GM21576 (cell line): ENCODE results near the gene ZNF316.
"Not testable (repeated sequence)": the region's sequence is repeated elsewhere in the genome, so short reads cannot be mapped to it uniquely, and the experiment has no call there.

Experiments
- ATAC-seq: cut with Tn5 transposase; IDR thresholded peaks from one replicate; pipeline ENCODE4 v1.9.1; 2021; ENCODE audit warnings: mild to moderate bottlenecking, moderate library complexity; ENCODE audit not compliant: unreplicated experiment

The ZNF316 gene

GRCh38 chr7:6646465-6646864 is 9.3 kb downstream of the ZNF316 start:
- no peak for ATAC-seq

- no peak for ATAC-seq
Observed at GRCh38 chr7:6647080-6647479, 10.0 kb downstream of the ZNF316 start.

GRCh38 chr7:6647541-6647940 is 10.4 kb downstream of the ZNF316 start:
- no peak for ATAC-seq

GRCh38 chr7:6648066-6648814 is 11.1 kb downstream of the ZNF316 start:
- no peak for ATAC-seq

GRCh38 chr7:6648815-6649104 is 11.6 kb downstream of the ZNF316 start:
- ATAC-seq, result no peak

- no peak for ATAC-seq
Observed at GRCh38 chr7:6649241-6649961, 12.3 kb downstream of the ZNF316 start.

- ATAC-seq, result no peak
Observed at GRCh38 chr7:6650086-6650485, 13.0 kb downstream of the ZNF316 start.

GRCh38 chr7:6650521-6651011 is 13.4 kb downstream of the ZNF316 start:
- no peak for ATAC-seq

- no peak for ATAC-seq
Observed at GRCh38 chr7:6651851-6652445, 14.8 kb downstream of the ZNF316 start.

- ATAC-seq, result no peak
Observed at GRCh38 chr7:6652446-6653011, 15.4 kb downstream of the ZNF316 start.

- ATAC-seq, result no peak
Observed at GRCh38 chr7:6653071-6654003, 16.2 kb downstream of the ZNF316 start.

GRCh38 chr7:6654113-6654841 is 17.2 kb downstream of the ZNF316 start:
- ATAC-seq, result no peak

GRCh38 chr7:6654842-6655610 is 17.9 kb downstream of the ZNF316 start:
- ATAC-seq, result no peak

GRCh38 chr7:6655636-6656385 is 18.7 kb downstream of the ZNF316 start:
- no peak for ATAC-seq

- ATAC-seq, result no peak
Observed at GRCh38 chr7:6656413-6656812, 19.3 kb downstream of the ZNF316 start.

- ATAC-seq, result no peak
Observed at GRCh38 chr7:6658618-6659345, 21.7 kb downstream of the ZNF316 start.

GRCh38 chr7:6670851-6671250 is 33.7 kb downstream of the ZNF316 start:
- not testable (repeated sequence) for ATAC-seq
